WTC11 (cell line): ENCODE data around the gene TMEM143. TPM values are rescaled to one million over a fixed set of nuclear protein-coding genes. Genes with fewer than 3 reads are reported as not detected.

Experiments
- ATAC-seq: fragments of 200-7000 bp; cut with Tn5 transposase; 2 replicates; pipeline ENCODE4 v1.10.0; 2021; ENCODE audit warnings: mild to moderate bottlenecking, moderate library complexity
- CTCF ChIA-PET: fragments of 300-600 bp; sonication (Branson Sonifier 250); formaldehyde crosslinking; loops from one replicate; lab custom pipeline; 2021; ENCODE audit warnings: antibody characterized with exemption; lab: Charles Lee
- POLR2A ChIA-PET: fragments of 350-600 bp; sonication (Branson Sonifier 250); formaldehyde crosslinking; loops from one replicate; lab custom pipeline; 2021; ENCODE audit warnings: antibody characterized with exemption; lab: Charles Lee
- DNase-seq: peaks from one replicate; pipeline ENCODE4 v3.0.0; 2021; ENCODE audit warnings: low spot score
- H3K27ac Mint-ChIP-seq: 2 replicates; pipeline ENCODE4 v1.8.0; 2021; ENCODE audit warnings: mixed read lengths
- H3K27me3 Mint-ChIP-seq: 2 replicates; pipeline ENCODE4 v1.8.0; 2021; ENCODE audit warnings: low read depth, mild to moderate bottlenecking, moderate library complexity, mixed read lengths
- H3K36me3 Mint-ChIP-seq: 2 replicates; pipeline ENCODE4 v1.8.0; 2021; ENCODE audit warnings: mixed read lengths
- H3K4me1 Mint-ChIP-seq: 2 replicates; pipeline ENCODE4 v1.8.0; 2022; ENCODE audit warnings: mixed read lengths
- H3K4me3 Mint-ChIP-seq: 2 replicates; pipeline ENCODE4 v1.8.0; 2021; ENCODE audit warnings: mild to moderate bottlenecking, moderate library complexity, mixed read lengths
- H3K9me3 Mint-ChIP-seq: 2 replicates; pipeline ENCODE4 v1.8.0; 2021; ENCODE audit warnings: mixed read lengths
- ATF1 ChIP-seq: sonication (generic); formaldehyde crosslinking; IDR thresholded peaks from 2 replicates; pipeline ENCODE4 v1.8.1; 2023; ENCODE audit warnings: mild to moderate bottlenecking, moderate library complexity, missing genetic modification reagents
- ATF6 ChIP-seq: sonication (generic); formaldehyde crosslinking; IDR thresholded peaks from 2 replicates; pipeline ENCODE4 v1.8.1; 2023; ENCODE audit warnings: mild to moderate bottlenecking, missing genetic modification reagents
- E2F5 ChIP-seq: sonication (generic); formaldehyde crosslinking; IDR thresholded peaks from 2 replicates; pipeline ENCODE4 v1.8.1; 2022; ENCODE audit warnings: mild to moderate bottlenecking, moderate library complexity, missing genetic modification reagents
- EMX1 ChIP-seq: fragments of 250-450 bp; sonication (Bioruptor Pico); IDR thresholded peaks from 2 replicates; pipeline ENCODE4 v1.8.0; 2021; ENCODE audit warnings: mild to moderate bottlenecking
- NR2C2 ChIP-seq: sonication (generic); formaldehyde crosslinking; IDR thresholded peaks from 2 replicates; pipeline ENCODE4 v1.8.0; 2022; ENCODE audit warnings: mild to moderate bottlenecking, missing genetic modification reagents
- SMAD3 ChIP-seq: sonication (generic); formaldehyde crosslinking; IDR thresholded peaks from 2 replicates; pipeline ENCODE4 v1.8.0; 2022; ENCODE audit warnings: missing genetic modification reagents, mild to moderate bottlenecking, borderline replicate concordance
- SMAD4 ChIP-seq: sonication (generic); formaldehyde crosslinking; IDR thresholded peaks from 2 replicates; pipeline ENCODE4 v1.8.0; 2022; ENCODE audit warnings: mild to moderate bottlenecking, missing genetic modification reagents
- ZBTB43 ChIP-seq: sonication (generic); formaldehyde crosslinking; IDR thresholded peaks from 2 replicates; pipeline ENCODE4 v1.8.1; 2023; ENCODE audit warnings: mild to moderate bottlenecking, missing genetic modification reagents
- ZNF138 ChIP-seq: sonication (generic); formaldehyde crosslinking; conservative IDR thresholded peaks from 2 replicates; pipeline ENCODE4 v1.8.1; 2022; ENCODE audit warnings: mild to moderate bottlenecking, moderate library complexity, missing genetic modification reagents
- ZNF263 ChIP-seq: sonication (generic); formaldehyde crosslinking; IDR thresholded peaks from 2 replicates; pipeline ENCODE4 v1.8.1; 2022; ENCODE audit warnings: low read depth, mild to moderate bottlenecking, moderate library complexity, missing genetic modification reagents
- total RNA-seq: library from RNA; stranded (reverse); gene quantifications from 3 replicates; pipeline ENCODE4 v1.2.3, GENCODE V29; 2021
- TF ChIP-seq, protein P1 (sequence below): fragments of 250-450 bp; sonication (Bioruptor Pico); IDR thresholded peaks from 2 replicates; pipeline ENCODE4 v1.8.0; 2021; ENCODE audit warnings: mild to moderate bottlenecking
- TF ChIP-seq, protein P2 (sequence below): fragments of 250-450 bp; sonication (Bioruptor Pico); IDR thresholded peaks from 2 replicates; pipeline ENCODE4 v2.1.2; 2022; ENCODE audit warnings: mild to moderate bottlenecking, moderate library complexity
- TF ChIP-seq, protein P3 (sequence below): sonication (generic); formaldehyde crosslinking; IDR thresholded peaks from 2 replicates; pipeline ENCODE4 v1.8.1; 2023; ENCODE audit warnings: mild to moderate bottlenecking, moderate library complexity, missing genetic modification reagents

TMEM143 gene
- total RNA-seq, 1 experiment from 2014 or later: 20.2 TPM

DNA sequence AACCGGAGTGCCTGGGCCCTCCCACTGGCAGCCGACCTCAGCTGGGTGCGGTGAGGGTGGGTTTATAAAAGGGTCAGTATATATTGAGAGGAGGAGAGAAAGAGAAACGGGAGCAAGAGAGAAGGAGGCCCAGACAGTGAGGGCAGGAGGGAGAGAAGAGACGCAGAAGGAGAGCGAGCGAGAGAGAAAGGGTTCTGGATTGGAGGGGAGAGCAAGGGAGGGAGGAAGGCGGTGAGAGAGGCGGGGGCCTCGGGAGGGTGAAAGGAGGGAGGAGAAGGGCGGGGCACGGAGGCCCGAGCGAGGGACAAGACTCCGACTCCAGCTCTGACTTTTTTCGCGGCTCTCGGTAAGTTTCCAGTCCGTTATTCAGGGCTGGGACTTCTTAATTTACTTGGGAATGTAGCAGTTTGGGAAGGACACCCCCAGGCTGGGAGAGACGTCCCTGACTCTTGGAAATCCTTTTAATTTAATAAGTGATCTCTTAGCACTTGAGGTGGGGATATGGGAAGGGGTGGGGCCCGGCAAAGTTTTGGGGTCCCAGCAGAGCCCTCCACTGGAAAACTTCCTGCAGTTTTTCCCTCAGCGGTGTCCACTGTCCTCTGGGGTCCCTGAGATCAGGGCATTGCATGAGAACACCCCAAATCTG, 38.4 kb downstream of the TMEM143 start, which contains the start of gene EMP3:
EMP3 (plus strand) TSS at position 288 of the 646 bp plus-strand sequence. CDS start 1,293 bp downstream, outside the sequence.
- POLR2A ChIA-PET: interaction anchor here (1.2 to 1.5 kb wide), 3 partner anchors 7 to 39 kb away, joined by 4 to 5 read pairs (median 4); partner anchors contain the start of genes SYNGR4 and TMEM143
- TF ChIP-seq EMX1 (CRISPR knock-in tag) (no peak), ATF1 (CRISPR knock-in tag) (no peak), ZNF263 (CRISPR knock-in tag) (no peak), SMAD4 (no peak), ATF6 (no peak), E2F5 (CRISPR knock-in tag) (no peak), ZBTB43 (CRISPR knock-in tag) (no peak), SMAD3 (no peak), NR2C2 (CRISPR knock-in tag) (no peak), ZNF138 (CRISPR knock-in tag) (no peak)
- TF ChIP-seq, protein P1, sequence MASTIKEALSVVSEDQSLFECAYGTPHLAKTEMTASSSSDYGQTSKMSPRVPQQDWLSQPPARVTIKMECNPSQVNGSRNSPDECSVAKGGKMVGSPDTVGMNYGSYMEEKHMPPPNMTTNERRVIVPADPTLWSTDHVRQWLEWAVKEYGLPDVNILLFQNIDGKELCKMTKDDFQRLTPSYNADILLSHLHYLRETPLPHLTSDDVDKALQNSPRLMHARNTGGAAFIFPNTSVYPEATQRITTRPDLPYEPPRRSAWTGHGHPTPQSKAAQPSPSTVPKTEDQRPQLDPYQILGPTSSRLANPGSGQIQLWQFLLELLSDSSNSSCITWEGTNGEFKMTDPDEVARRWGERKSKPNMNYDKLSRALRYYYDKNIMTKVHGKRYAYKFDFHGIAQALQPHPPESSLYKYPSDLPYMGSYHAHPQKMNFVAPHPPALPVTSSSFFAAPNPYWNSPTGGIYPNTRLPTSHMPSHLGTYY (CRISPR knock-in tag): no peak
- TF ChIP-seq, protein P2, sequence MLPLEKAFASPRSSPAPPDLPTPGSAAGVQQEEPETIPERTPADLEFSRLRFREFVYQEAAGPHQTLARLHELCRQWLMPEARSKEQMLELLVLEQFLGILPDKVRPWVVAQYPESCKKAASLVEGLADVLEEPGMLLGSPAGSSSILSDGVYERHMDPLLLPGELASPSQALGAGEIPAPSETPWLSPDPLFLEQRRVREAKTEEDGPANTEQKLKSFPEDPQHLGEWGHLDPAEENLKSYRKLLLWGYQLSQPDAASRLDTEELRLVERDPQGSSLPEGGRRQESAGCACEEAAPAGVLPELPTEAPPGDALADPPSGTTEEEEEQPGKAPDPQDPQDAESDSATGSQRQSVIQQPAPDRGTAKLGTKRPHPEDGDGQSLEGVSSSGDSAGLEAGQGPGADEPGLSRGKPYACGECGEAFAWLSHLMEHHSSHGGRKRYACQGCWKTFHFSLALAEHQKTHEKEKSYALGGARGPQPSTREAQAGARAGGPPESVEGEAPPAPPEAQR (CRISPR knock-in tag): no peak
- TF ChIP-seq, protein P3, sequence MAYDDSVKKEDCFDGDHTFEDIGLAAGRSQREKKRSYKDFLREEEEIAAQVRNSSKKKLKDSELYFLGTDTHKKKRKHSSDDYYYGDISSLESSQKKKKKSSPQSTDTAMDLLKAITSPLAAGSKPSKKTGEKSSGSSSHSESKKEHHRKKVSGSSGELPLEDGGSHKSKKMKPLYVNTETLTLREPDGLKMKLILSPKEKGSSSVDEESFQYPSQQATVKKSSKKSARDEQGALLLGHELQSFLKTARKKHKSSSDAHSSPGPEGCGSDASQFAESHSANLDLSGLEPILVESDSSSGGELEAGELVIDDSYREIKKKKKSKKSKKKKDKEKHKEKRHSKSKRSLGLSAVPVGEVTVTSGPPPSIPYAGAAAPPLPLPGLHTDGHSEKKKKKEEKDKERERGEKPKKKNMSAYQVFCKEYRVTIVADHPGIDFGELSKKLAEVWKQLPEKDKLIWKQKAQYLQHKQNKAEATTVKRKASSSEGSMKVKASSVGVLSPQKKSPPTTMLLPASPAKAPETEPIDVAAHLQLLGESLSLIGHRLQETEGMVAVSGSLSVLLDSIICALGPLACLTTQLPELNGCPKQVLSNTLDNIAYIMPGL (CRISPR knock-in tag): no peak

More for the DNA sequence above, 38.4 kb downstream of the TMEM143 start, which contains the start of gene EMP3:
- Mint-ChIP-seq H3K27me3 (peaks cover 58% of the 10 kb centered on the region), H3K4me3 (peak within 1 kb of the TSS; percentile 61), H3K9me3 (peaks cover 7% of the 10 kb centered on the region), H3K4me1 (peaks cover 50% of the 10 kb centered on the region), H3K27ac (peak within 1 kb of the TSS; percentile 14; the same call in 1 of the 2 replicates), H3K36me3 (no peaks in the 10 kb centered on the region)
- peak; percentile 4 for ATAC-seq
- peak; percentile 78 for DNase-seq
- CTCF ChIA-PET: interaction anchor here (1.0 to 12.8 kb wide), 6 partner anchors 11 to 259 kb away, joined by 3 to 404 read pairs (median 6); no protein-coding TSS in a partner anchor
